NOMO-1 (cell line): ENCODE results near the gene CDCA4.
"Not testable (repeated sequence)": the region's sequence is repeated elsewhere in the genome, so short reads cannot be mapped to it uniquely, and the experiment has no call there.

Source experiments
- DNase-seq, 2 experiments: peaks; one replicate each; lab custom pipeline; 2025; ENCODE audit not compliant: unreplicated experiment in 2 of 2; lab: John Stamatoyannopoulos, UW

The CDCA4 gene

DNA sequence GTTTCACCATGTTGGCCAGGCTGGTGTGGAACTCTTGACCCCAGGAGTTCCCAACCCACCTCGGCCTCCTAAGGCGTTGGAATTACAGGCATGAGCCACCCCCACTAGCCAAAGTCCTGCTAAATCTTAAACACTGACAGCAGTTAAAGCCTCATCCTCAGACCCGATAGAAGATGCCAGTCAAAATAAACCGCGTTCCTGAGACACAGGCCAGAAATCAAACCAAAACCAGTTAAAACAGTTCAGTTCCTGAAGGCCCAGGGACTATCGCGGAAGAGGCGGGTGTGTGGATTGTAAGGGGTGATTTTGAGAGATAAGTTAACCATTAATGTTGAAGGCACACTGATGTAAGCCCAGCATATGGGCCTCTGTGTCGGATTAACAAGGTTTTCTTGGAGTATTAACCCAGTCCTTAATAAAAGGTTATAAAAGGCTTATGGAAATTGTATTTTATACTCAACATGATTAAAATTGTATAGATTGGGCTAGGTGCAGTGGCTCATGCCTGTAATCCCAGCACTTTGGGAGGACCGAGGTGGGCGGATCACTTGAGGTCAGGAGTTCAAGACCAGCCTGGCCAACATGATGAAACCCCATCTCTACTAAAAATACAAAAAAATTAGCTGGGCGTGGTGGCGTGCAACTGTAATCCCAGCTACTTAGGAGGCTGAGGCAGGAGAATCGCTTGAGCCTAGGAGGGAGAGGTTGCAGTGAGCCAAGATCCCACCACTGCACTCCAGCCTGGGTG, 18.7 kb upstream of the CDCA4 start:
- DNase-seq = no peak

DNA sequence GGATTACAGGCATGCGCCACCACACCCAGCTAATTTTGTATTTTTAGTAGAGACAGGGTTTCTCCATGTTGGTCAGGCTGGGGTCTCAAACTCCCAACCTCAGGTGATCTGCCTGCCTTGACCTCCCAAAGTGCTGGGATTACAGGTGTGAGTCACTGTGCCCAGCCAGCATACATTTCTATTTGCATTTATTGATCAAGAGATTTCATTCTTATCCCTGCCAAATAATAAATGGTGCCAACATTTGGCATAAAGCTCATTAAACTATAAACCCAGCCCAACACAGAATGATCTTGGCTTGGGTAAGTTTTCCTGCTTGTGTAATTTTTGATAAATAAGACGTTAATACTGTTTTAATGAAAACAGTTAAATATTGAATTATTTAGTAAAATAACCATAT, 14.7 kb upstream of the CDCA4 start:
- DNase-seq = not testable (repeated sequence)

DNA sequence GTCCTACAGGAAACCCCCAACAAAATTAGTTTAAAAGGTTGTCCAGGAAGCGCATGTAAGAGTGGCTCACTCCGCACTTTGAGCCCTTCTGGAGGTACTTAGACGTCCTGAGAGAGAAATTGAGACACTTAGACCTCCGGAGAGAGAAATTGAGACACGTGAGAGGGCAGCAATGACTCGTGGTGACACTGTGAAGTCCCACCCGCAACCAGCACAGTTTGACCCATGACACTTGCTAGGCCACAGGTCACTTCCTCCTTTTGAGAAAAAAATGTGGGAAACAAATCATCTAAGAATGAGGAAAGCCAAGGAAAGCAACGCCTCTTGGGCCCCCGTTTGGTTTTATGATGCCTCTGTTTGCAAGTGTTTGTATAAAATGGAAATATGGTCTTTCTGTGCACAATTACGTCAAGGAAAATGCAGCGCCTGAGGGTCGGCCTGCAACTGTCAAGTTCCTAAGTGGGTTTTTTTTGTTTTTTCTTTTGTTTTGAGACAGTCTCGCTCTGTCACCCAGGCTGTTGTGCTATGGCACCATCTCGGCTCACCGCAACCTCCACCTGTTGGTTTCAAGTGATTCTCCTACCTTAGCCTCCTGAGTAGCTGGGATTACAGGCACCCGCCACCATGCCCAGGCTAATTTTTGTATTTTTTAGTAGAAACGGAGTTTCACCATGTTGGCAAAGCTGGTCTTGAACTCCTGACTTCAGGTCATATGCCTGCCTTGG, 13.6 kb upstream of the CDCA4 start:
- no peak for DNase-seq

DNA sequence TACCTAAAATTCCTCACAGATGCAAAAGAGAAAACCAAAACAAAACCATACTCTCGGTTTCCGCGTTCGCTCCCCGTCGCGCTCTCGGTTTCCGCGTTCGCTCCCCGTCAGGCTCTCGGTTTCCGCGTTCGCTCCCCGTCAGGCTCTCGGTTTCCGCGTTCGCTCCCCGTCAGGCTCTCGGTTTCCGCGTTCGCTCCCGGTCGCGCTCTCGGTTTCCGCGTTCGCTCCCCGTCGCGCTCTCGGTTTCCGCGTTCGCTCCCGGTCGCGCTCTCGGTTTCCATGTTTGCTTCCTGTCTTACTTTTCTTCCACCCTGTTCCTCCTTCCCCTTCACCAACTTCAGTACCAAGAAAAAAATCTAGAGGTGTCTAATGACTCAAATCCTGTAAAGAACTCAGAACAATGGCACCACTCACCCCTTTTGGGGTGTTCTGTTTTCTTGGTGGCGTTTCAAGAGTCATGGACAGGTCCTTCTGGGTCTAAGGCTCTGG, 12.6 kb upstream of the CDCA4 start:
- DNase-seq = not testable (repeated sequence)

- DNase-seq = not testable (repeated sequence)
These were observed 11.6 kb upstream of the CDCA4 start for GRCh38 chr14:105032451-105032901.

GRCh38 chr14:105030836-105031396, 10.0 kb upstream of the CDCA4 start:
- DNase-seq = no peak

- no peak for DNase-seq
These were observed 9.3 kb upstream of the CDCA4 start for GRCh38 chr14:105030194-105030593.

GRCh38 chr14:105029402-105029801, 8.5 kb upstream of the CDCA4 start:
- no peak for DNase-seq

DNA sequence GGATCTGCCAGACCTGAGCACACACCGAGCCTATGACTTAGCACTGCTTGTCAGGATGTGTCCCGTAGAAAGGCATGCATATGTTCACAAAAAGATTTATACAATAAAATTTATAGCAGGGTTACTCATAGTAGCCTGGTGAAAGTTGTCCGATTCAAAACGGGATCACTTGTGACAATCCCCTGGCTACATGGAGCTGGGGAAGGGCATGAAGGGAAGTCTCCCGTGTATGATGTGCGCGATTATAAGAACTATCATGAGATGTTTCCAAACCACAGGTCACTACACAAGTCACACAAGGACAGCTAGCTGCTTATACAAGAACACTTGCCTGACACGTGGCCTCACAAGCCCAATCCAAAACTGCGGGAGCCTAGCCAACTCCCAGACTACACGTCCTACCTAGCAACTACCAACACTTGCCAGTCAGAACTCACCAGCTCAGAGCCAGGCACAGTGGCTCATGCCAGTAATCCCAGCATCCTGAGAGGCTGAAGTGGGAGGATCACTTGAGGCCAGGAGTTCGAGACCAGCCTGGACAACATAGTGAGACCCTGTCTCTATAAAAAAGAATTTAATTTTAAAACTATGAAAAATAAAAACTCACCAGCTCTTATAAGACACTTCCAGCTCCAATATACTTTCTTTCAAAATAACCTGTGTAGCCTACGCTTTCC, 7.5 kb upstream of the CDCA4 start:
- no peak for DNase-seq

GRCh38 chr14:105027718-105028117, 6.8 kb upstream of the CDCA4 start:
- not testable (repeated sequence) for DNase-seq

GRCh38 chr14:105026802-105027563, 6.1 kb upstream of the CDCA4 start:
- DNase-seq = no peak

GRCh38 chr14:105026033-105026785, 5.3 kb upstream of the CDCA4 start:
- DNase-seq = peak; percentile 50 to 81

GRCh38 chr14:105025429-105025828, 4.5 kb upstream of the CDCA4 start:
- no peak for DNase-seq

GRCh38 chr14:105023791-105024480, 3.1 kb upstream of the CDCA4 start:
- no peak for DNase-seq

DNA sequence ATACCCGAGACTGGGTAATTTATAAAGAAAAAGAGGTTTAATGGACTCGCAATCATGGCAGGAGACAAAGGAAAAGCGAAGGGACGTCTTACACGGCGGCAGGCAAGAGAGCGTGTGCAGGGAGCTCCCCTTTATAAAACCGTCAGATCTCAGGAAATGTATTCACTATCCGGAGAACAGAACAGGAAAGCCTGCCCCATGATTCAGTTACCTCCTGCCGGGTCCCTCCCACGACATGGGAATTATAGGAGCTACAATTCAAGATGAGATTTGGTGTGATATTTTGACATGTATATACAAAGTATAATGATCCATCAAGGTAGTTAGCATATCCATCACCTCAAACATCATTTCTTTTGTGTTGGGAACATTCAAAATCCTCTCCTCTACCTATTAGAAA, 2.3 kb upstream of the CDCA4 start:
- DNase-seq = no peak

- DNase-seq = no peak
These were observed 1.4 kb upstream of the CDCA4 start for GRCh38 chr14:105022276-105022670.

DNA sequence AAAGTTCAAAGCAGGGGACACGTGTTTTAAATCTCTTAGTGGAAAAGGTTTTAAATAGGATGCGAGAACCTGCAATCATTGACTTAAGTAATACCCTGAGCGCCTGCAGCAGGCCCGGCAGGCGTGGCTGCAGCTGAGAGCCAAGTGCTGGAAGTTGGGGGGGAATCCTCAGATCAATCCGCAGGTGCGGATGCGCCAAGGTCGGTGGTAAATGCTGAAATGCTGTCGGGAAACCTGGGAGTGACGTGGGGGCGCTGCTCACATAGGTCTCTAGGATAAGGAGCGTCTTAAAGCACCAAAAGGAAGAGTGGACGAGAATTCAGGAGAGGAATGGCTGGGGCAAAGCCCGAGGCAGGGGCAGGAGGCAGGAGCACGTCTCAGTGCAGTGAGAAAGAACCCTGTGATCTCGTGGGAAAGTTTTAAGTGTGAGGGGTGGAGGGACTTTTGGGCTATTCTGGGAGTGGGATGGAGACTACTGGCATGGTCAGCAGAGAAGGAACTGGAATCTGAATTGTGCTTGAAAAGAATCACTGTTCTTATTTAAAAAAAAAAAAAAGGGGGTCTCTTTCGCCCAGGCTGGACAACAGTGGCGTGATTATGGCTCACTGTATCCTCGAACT, 883 bp upstream of the CDCA4 start:
- peak; percentile 42 to 64 for DNase-seq
